PC-9 (cell line): ENCODE data around the gene PRR33. TPM values are rescaled to one million over a fixed set of nuclear protein-coding genes. Genes with fewer than 3 reads are reported as not detected.
A peak's percentile ranks its signal among the peaks of the same experiment; 100 is the strongest.

ENCODE experiments used
- BruUV-seq: library from RNA; stranded (reverse); fragments of 400-500 nt; replicated peaks from 2 replicates; lab custom pipeline; 2021; lab: Mats Ljungman, UMichigan
- CTCF ChIA-PET: fragments of 300-600 bp; sonication (Branson Sonifier 250); formaldehyde crosslinking; loops from one replicate; lab custom pipeline; 2022; ENCODE audit warnings: antibody characterized with exemption; lab: Charles Lee
- POLR2A ChIA-PET: fragments of 300-600 bp; sonication (Branson Sonifier 250); formaldehyde crosslinking; loops from one replicate; lab custom pipeline; 2022; ENCODE audit warnings: antibody characterized with exemption; ENCODE audit not compliant: unreplicated experiment; lab: Charles Lee
- DNase-seq, 2 experiments: peaks; one replicate each; pipeline versions ENCODE4 v3.0.0 to v3.0.0-alpha.2; 2015 to 2022; ENCODE audit warnings: mixed read lengths in 1 of 2
- H2AFZ ChIP-seq: fragments of 200-600 bp; sonication (generic); 2 replicates; pipeline ENCODE4 v1.8.1; 2017; ENCODE audit warnings: antibody characterized with exemption
- H3F3A ChIP-seq: fragments of 200-600 bp; sonication (generic); 2 replicates; pipeline ENCODE4 v1.8.1; 2017; ENCODE audit warnings: antibody characterized with exemption, mild to moderate bottlenecking, low read depth; ENCODE audit not compliant: insufficient read depth
- H3K27ac ChIP-seq: fragments of 200-600 bp; sonication (generic); 2 replicates; pipeline ENCODE4 v1.6.1; 2016; ENCODE audit warnings: mixed run types
- H3K27me3 ChIP-seq: fragments of 200-600 bp; sonication (generic); 2 replicates; pipeline ENCODE4 v1.6.1; 2016; ENCODE audit warnings: low read depth, mixed run types; ENCODE audit not compliant: insufficient read depth
- H3K36me3 ChIP-seq: fragments of 200-600 bp; sonication (generic); 2 replicates; pipeline ENCODE4 v1.6.1; 2016; ENCODE audit warnings: low read depth, mixed run types
- H3K4me1 ChIP-seq: fragments of 200-600 bp; sonication (generic); replicated peaks from 2 replicates; pipeline ENCODE4 v1.6.1; 2016; ENCODE audit warnings: mixed run types; ENCODE audit not compliant: insufficient read depth
- H3K4me2 ChIP-seq: fragments of 200-600 bp; sonication (generic); 2 replicates; pipeline ENCODE4 v1.6.1; 2017; ENCODE audit warnings: mixed run types
- H3K4me3 ChIP-seq: fragments of 200-600 bp; sonication (generic); 2 replicates; pipeline ENCODE4 v1.6.1; 2016; ENCODE audit warnings: mixed run types
- H3K79me2 ChIP-seq: fragments of 200-600 bp; sonication (generic); 2 replicates; pipeline ENCODE4 v1.6.1; 2017; ENCODE audit warnings: low read depth, mixed run types
- H3K9me2 ChIP-seq: fragments of 200-600 bp; sonication (generic); 2 replicates; pipeline ENCODE4 v1.8.1; 2017; ENCODE audit warnings: mild to moderate bottlenecking; ENCODE audit not compliant: insufficient read depth
- H3K9me3 ChIP-seq: fragments of 200-600 bp; sonication (generic); 2 replicates; pipeline ENCODE4 v1.8.1; 2016; ENCODE audit warnings: low read depth; ENCODE audit not compliant: insufficient read depth
- H4K20me1 ChIP-seq: fragments of 200-600 bp; sonication (generic); 2 replicates; pipeline ENCODE4 v1.8.1; 2017; ENCODE audit not compliant: insufficient read depth
- EZH2 ChIP-seq: fragments of 200-600 bp; sonication (generic); IDR thresholded peaks from 2 replicates; pipeline ENCODE4 v1.8.0; 2017; ENCODE audit warnings: antibody characterized with exemption, low read depth
- intact Hi-C: fragments of 100-400 bp; cut with micrococcal nuclease; formaldehyde crosslinking; loops from one replicate; pipeline ENCODE4 v1.10.0; 2022; ENCODE audit not compliant: unreplicated experiment
- total RNA-seq: library from RNA; stranded (reverse); gene quantifications from 2 replicates; pipeline ENCODE4 v1.2.3, GENCODE V29; 2021
- TF ChIP-seq, protein P1 (sequence below): fragments of 200-600 bp; sonication (generic); conservative IDR thresholded peaks from 2 replicates; pipeline ENCODE4 v1.6.1; 2017; ENCODE audit warnings: mixed run types, antibody characterized with exemption, mild to moderate bottlenecking, moderate library complexity

Gene PRR33
- total RNA-seq, 1 experiment from 2014 or later = not detected

DNA sequence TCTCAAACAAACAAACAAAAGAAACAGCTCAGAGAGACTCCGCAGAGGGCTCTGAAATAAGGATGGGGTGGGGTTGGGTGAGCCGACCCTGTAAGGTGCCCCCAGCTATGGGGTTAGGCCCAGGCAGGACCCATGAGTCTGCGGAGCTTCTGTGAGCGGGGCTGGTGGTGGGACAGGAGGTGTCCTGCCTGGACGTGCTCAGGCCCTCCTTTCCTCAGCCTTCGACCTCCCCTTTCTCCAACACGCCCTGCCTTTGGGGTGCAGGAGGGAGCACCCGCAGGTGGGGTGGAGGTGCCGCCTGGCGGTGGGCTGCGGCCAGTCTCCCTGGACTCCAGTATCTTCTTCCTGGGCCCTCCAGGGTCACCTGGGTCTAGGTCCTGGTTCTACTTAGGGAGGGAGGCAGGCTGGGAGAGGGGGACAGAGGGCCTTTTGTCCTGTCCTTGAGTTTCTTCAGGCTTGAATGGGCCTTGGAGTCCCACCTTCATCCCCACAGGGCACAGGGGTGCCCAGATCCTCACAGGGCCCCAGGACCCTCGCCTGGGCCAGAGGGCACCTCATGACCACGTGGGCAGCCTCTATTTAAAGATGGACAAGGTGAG is 12.3 kb downstream of the PRR33 start:
- Histone ChIP-seq H3K4me1 (no peaks in the 10 kb centered on the region), H3K9me3 (no peaks in the 10 kb centered on the region), H3K4me3 (no peak overlapping the region), H3F3A (no peaks in the 10 kb centered on the region), H3K4me2 (no peak overlapping the region), H3K27me3 (no peaks in the 10 kb centered on the region), H2AFZ (no peak overlapping the region), H3K36me3 (no peaks in the 10 kb centered on the region), H3K27ac (no peak overlapping the region), H3K9me2 (no peaks in the 10 kb centered on the region), H4K20me1 (no peaks in the 10 kb centered on the region), H3K79me2 (no peaks in the 10 kb centered on the region)
- intact Hi-C loops = loop anchor here (5.0 kb wide), 1 partner anchor 187 kb away; no protein-coding TSS in a partner anchor
- CTCF ChIA-PET = no interaction called here
- TF ChIP-seq, protein P1, sequence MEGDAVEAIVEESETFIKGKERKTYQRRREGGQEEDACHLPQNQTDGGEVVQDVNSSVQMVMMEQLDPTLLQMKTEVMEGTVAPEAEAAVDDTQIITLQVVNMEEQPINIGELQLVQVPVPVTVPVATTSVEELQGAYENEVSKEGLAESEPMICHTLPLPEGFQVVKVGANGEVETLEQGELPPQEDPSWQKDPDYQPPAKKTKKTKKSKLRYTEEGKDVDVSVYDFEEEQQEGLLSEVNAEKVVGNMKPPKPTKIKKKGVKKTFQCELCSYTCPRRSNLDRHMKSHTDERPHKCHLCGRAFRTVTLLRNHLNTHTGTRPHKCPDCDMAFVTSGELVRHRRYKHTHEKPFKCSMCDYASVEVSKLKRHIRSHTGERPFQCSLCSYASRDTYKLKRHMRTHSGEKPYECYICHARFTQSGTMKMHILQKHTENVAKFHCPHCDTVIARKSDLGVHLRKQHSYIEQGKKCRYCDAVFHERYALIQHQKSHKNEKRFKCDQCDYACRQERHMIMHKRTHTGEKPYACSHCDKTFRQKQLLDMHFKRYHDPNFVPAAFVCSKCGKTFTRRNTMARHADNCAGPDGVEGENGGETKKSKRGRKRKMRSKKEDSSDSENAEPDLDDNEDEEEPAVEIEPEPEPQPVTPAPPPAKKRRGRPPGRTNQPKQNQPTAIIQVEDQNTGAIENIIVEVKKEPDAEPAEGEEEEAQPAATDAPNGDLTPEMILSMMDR = no peak
- no peak for TF ChIP-seq EZH2
- DNase-seq = no peak
- BruUV-seq = no TSS peak
- POLR2A ChIA-PET = no interaction called here

DNA sequence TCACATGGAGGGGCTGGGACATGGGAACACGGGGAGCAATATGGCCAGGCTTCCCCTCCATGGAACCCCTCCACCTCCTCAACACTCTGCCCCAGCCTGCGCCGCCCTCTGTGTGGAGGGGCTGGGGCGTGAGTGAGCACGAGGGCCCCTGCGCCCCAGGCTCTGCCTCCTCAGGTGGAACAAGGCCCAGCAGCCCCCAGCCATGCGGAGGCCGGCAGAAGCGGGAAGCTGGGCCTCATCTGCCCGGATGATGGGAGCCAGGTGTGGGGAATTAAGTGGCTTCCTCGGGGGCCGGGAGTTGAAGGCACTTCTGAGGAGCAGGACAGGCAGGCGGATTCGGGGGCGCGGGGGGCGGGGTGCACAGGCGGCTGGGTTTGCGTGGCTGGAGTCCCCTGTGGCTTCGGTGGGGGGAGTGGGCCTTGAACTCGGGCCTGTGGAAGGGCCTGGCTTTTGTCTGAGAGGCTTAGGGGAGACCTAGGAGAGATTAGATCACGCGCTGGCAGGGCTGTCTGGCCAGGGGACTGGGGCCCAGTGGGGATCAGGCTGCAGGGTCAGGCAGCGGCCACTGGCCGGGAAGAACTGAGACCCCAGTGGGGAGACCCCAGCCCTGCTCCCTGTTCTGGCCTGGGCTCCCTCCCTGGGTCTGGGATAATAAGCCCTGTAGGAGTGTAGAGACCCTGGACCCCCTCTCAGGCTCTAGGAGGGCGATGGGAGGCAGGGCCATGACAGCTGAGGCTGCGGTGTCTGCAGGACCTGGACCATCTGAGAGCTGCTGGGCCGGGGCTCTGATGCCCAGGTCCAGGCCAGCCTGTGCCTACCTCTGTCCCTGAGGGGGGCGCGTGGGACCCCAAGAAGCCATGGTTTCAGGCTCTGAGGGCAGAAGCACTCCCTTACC is 13.3 kb downstream of the PRR33 start:
- no peak overlapping the region for H3K27ac ChIP-seq
- DNase-seq = no peak
- ChIA-PET POLR2A (no interaction called here), CTCF (interaction anchor here (0.6 kb wide), 1 partner anchor 39 kb away, joined by 11 read pairs; no protein-coding TSS in a partner anchor)
- H4K20me1 ChIP-seq = no peaks in the 10 kb centered on the region
- BruUV-seq = no TSS peak
- no peaks in the 10 kb centered on the region for H3K27me3 ChIP-seq
- no peaks in the 10 kb centered on the region for H3K4me1 ChIP-seq
- no peaks in the 10 kb centered on the region for H3K9me3 ChIP-seq
- intact Hi-C loops = loop anchor here (5.0 kb wide), 1 partner anchor 186 kb away; no protein-coding TSS in a partner anchor
- H3K36me3 ChIP-seq = no peaks in the 10 kb centered on the region
- H3K4me3 ChIP-seq = no peak overlapping the region
- H3K79me2 ChIP-seq = no peaks in the 10 kb centered on the region
- H3F3A ChIP-seq = no peaks in the 10 kb centered on the region
- TF ChIP-seq, protein P1 = no peak
- no peak for TF ChIP-seq EZH2
- H3K4me2 ChIP-seq = no peak overlapping the region
- no peaks in the 10 kb centered on the region for H3K9me2 ChIP-seq
- no peak overlapping the region for H2AFZ ChIP-seq

DNA sequence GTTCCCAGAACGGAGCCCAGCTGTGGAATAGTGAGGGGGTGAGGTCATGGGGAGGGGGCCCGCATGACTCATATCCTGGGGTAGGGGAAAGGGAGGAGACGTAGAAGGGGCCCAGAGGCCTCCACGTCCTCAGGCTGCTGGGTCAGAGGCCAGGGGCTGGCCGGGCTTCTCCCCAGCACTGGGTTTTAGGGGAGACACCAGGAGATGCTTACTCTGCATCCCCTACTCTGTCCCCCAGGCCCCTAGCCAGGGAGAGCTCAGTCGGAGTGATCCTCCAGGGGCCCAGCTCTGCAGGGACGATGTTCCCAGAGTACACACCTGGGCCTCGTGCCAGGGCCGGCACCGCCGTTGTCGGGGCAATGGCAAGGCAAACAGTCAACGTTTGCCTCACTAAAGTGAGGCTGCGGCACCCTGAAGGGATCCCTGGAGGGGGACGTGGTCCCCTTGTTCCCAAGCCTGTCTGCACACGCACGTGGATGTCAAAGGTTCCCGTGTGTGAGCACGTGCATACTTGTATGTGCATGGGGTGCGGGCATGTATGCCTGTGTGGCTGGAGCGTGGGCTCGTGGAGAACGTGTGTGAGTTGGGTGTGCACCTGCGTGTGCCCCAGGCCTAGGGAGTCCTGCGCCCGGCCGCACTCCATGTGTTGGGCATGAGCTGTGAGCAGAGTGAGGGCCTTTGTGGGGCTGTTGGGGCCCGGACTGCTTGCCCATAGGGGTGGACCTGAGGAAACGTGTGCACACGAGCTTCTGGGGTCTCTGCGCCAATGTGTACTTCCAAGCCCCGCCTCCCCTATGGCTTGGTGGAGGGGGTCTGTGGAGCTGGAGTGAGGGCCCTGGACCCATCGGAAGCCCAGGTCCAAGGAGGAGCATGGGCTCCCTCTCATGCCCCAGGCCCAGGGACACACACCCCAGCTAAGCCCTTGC is 14.2 kb downstream of the PRR33 start:
- H2AFZ ChIP-seq = no peak overlapping the region
- no peaks in the 10 kb centered on the region for H4K20me1 ChIP-seq
- DNase-seq = peak in 1 of 2 experiments; percentile 32
- BruUV-seq = no TSS peak
- H3K27me3 ChIP-seq = no peaks in the 10 kb centered on the region
- POLR2A ChIA-PET = no interaction called here
- intact Hi-C loops = loop anchor here (5.0 kb wide), 1 partner anchor 185 kb away; no protein-coding TSS in a partner anchor
- no peaks in the 10 kb centered on the region for H3K9me2 ChIP-seq
- H3K27ac ChIP-seq = no peak overlapping the region
- CTCF ChIA-PET = no interaction called here
- no peak for TF ChIP-seq EZH2
- TF ChIP-seq, protein P1 = no peak
- no peaks in the 10 kb centered on the region for H3K9me3 ChIP-seq
- no peak overlapping the region for H3K4me2 ChIP-seq
- H3K79me2 ChIP-seq = no peaks in the 10 kb centered on the region
- no peaks in the 10 kb centered on the region for H3K4me1 ChIP-seq
- H3K4me3 ChIP-seq = no peak overlapping the region
- H3F3A ChIP-seq = no peaks in the 10 kb centered on the region
- no peaks in the 10 kb centered on the region for H3K36me3 ChIP-seq
